Neural cell (in vitro differentiated cells): Measurements from ENCODE around the gene ITIH4. TPM values are rescaled to one million over a fixed set of nuclear protein-coding genes. Genes with fewer than 3 reads are reported as not detected.

ENCODE experiments used
- H2AFZ ChIP-seq: fragments of 200-600, 300-800 bp; sonication (generic), shearing (Covaris generic); 2 replicates; pipeline ENCODE4 v1.6.0; 2014; ENCODE audit warnings: low read depth, mild to moderate bottlenecking, antibody characterized with exemption, low read length, moderate library complexity
- H3F3A ChIP-seq: fragments of 200-600 bp; shearing (Covaris generic); 2 replicates; pipeline ENCODE4 v1.6.1; 2016; ENCODE audit warnings: mild to moderate bottlenecking, moderate library complexity, mixed read lengths, antibody characterized with exemption, low read length; ENCODE audit not compliant: insufficient read depth, poor library complexity, severe bottlenecking
- H3K27ac ChIP-seq: fragments of 200-600, 300-800 bp; sonication (generic), shearing (Covaris generic); 2 replicates; pipeline ENCODE4 v1.5.1; 2014; ENCODE audit warnings: mild to moderate bottlenecking, low read length, moderate library complexity
- H3K27me3 ChIP-seq: fragments of 300-800, 200-600 bp; sonication (generic), shearing (Covaris generic); 2 replicates; pipeline ENCODE4 v1.6.0; 2014; ENCODE audit warnings: mild to moderate bottlenecking, low read depth, low read length, moderate library complexity; ENCODE audit not compliant: insufficient read depth
- H3K36me3 ChIP-seq: fragments of 300-800, 200-600 bp; sonication (generic), shearing (Covaris generic); 2 replicates; pipeline ENCODE4 v1.5.1; 2014; ENCODE audit warnings: mild to moderate bottlenecking, antibody characterized with exemption, low read length, moderate library complexity; ENCODE audit not compliant: insufficient read depth
- H3K4me2 ChIP-seq: fragments of 300-800, 200-600 bp; sonication (generic), shearing (Covaris generic); 2 replicates; pipeline ENCODE4 v1.6.0; 2014; ENCODE audit warnings: mild to moderate bottlenecking, low read length
- H3K4me3 ChIP-seq: fragments of 300-800, 200-600 bp; sonication (generic), shearing (Covaris generic); 2 replicates; pipeline ENCODE4 v1.5.1; 2014; ENCODE audit warnings: mild to moderate bottlenecking, low read length, moderate library complexity
- H3K79me2 ChIP-seq: fragments of 200-600 bp; shearing (Covaris generic); replicated peaks from 2 replicates; pipeline ENCODE4 v1.6.0; 2014; ENCODE audit warnings: mild to moderate bottlenecking, low read length, moderate library complexity; ENCODE audit not compliant: insufficient read depth
- H3K9ac ChIP-seq: fragments of 300-800, 200-600 bp; sonication (generic), shearing (Covaris generic); 2 replicates; pipeline ENCODE4 v1.6.1; 2016; ENCODE audit warnings: mild to moderate bottlenecking, low read length, mixed read lengths
- H3K9me2 ChIP-seq: fragments of 200-600 bp; shearing (Covaris generic); 2 replicates; pipeline ENCODE4 v1.6.1; 2016; ENCODE audit warnings: mild to moderate bottlenecking, low read length, mixed read lengths; ENCODE audit not compliant: insufficient read depth
- H3K9me3 ChIP-seq: fragments of 200-600, 300-800 bp; sonication (generic), shearing (Covaris generic); 2 replicates; pipeline ENCODE4 v1.6.1; 2016; ENCODE audit warnings: mild to moderate bottlenecking, mixed run types, low read length, moderate library complexity, mixed read lengths
- H4K20me1 ChIP-seq: fragments of 200-600 bp; shearing (Covaris generic); 2 replicates; pipeline ENCODE4 v1.6.1; 2016; ENCODE audit warnings: mild to moderate bottlenecking, mixed run types; ENCODE audit not compliant: insufficient read depth
- EP300 ChIP-seq: fragments of 450-650 bp; conservative IDR thresholded peaks from 2 replicates; pipeline ENCODE4 v1.6.1; 2014; ENCODE audit warnings: antibody characterized with exemption, mild to moderate bottlenecking, moderate library complexity; ENCODE audit not compliant: poor library complexity, severe bottlenecking
- EZH2 ChIP-seq: fragments of 200-600, 300-800 bp; shearing (Covaris generic), sonication (generic); IDR thresholded peaks from 2 replicates; pipeline ENCODE4 v1.6.1; 2014; ENCODE audit warnings: antibody characterized with exemption, low read length, borderline replicate concordance, mild to moderate bottlenecking; ENCODE audit not compliant: insufficient read depth, poor library complexity, severe bottlenecking
- MXI1 ChIP-seq: fragments of 450-650 bp; conservative IDR thresholded peaks from 2 replicates; pipeline ENCODE4 v1.6.1; 2014; ENCODE audit warnings: antibody characterized with exemption, mild to moderate bottlenecking; ENCODE audit not compliant: poor library complexity, severe bottlenecking
- POLR2AphosphoS5 ChIP-seq: IDR thresholded peaks from 2 replicates; pipeline ENCODE4 v1.6.1; 2012
- RAD21 ChIP-seq: fragments of 450-650 bp; conservative IDR thresholded peaks from 2 replicates; pipeline ENCODE4 v1.6.1; 2014; ENCODE audit warnings: antibody characterized with exemption, mild to moderate bottlenecking, moderate library complexity
- SMC3 ChIP-seq: fragments of 450-650 bp; conservative IDR thresholded peaks from 2 replicates; pipeline ENCODE4 v1.6.1; 2014; ENCODE audit warnings: antibody characterized with exemption, mild to moderate bottlenecking, moderate library complexity; ENCODE audit not compliant: poor library complexity
- TAF1 ChIP-seq: IDR thresholded peaks from 2 replicates; pipeline ENCODE4 v1.6.1; 2012; ENCODE audit warnings: low read depth
- polyA plus RNA-seq: library from polyadenylated mRNA; depleted of rRNA; stranded (reverse); fragments of >200 nt; gene quantifications from 2 replicates; pipeline ENCODE4 v1.2.3, GENCODE V29; 2014
- TF ChIP-seq, protein P1 (sequence below): fragments of 450-650 bp; IDR thresholded peaks from 2 replicates; pipeline ENCODE4 v1.5.1; 2014; ENCODE audit warnings: antibody characterized with exemption, mild to moderate bottlenecking, moderate library complexity; ENCODE audit not compliant: poor library complexity, severe bottlenecking
- TF ChIP-seq, protein P2 (sequence below): IDR thresholded peaks from 2 replicates; pipeline ENCODE4 v1.6.1; 2012; ENCODE audit warnings: borderline replicate concordance

Gene ITIH4
- polyA plus RNA-seq, 1 donor from 2014 or later = 16.3 TPM

DNA sequence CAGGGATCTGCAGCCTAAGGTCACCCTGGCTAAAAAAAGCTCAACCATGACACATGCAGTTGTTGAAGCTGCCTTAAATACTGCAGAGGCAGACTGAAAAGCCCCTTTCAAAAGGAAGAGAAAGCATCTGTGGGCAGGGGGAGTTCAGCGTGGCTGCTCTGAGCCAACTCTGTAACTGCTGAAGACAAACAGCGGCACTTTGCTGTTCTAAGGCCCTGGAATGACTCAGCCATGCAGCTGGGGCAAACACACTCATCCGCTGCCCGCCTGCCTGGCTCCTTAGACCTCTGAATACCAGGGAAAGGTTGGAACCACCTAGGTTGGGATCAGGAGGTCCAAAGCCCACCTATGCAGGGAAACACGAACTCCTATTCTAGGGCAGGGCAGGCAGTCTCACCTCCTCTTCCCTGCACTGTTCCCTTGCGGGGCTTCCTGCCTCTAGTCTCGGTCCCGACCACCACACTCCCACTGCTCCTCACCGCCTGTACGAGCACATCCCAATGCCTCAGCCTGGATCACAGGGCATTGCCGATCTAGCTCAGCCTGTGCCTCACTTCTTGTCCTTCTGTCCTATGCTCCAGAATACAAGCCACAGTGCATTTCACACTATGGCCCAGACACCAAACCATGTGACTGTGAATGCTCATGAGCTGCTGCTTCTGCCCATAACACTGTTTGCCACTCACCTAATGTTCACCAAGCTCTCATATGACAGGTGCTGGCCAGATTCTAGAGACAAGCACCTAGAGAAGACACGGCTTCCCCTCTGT, 10.9 kb upstream of the ITIH4 start:
- Histone ChIP-seq H4K20me1 (no peaks in the 10 kb centered on the region), H2AFZ (no peak overlapping the region), H3K4me3 (no peak overlapping the region), H3K9ac (no peak overlapping the region), H3K27ac (no peak overlapping the region), H3K27me3 (no peaks in the 10 kb centered on the region), H3K79me2 (no peaks in the 10 kb centered on the region), H3K9me2 (no peaks in the 10 kb centered on the region), H3K4me2 (no peak overlapping the region), H3K36me3 (no peaks in the 10 kb centered on the region), H3K9me3 (no peaks in the 10 kb centered on the region), H3F3A (no peaks in the 10 kb centered on the region)
- TF ChIP-seq RAD21 = no peak
- TF ChIP-seq POLR2AphosphoS5 = no peak
- no peak for TF ChIP-seq EZH2
- TF ChIP-seq EP300 = no peak
- no peak for TF ChIP-seq MXI1
- TF ChIP-seq, protein P1, sequence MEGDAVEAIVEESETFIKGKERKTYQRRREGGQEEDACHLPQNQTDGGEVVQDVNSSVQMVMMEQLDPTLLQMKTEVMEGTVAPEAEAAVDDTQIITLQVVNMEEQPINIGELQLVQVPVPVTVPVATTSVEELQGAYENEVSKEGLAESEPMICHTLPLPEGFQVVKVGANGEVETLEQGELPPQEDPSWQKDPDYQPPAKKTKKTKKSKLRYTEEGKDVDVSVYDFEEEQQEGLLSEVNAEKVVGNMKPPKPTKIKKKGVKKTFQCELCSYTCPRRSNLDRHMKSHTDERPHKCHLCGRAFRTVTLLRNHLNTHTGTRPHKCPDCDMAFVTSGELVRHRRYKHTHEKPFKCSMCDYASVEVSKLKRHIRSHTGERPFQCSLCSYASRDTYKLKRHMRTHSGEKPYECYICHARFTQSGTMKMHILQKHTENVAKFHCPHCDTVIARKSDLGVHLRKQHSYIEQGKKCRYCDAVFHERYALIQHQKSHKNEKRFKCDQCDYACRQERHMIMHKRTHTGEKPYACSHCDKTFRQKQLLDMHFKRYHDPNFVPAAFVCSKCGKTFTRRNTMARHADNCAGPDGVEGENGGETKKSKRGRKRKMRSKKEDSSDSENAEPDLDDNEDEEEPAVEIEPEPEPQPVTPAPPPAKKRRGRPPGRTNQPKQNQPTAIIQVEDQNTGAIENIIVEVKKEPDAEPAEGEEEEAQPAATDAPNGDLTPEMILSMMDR = no peak
- TF ChIP-seq, protein P2, sequence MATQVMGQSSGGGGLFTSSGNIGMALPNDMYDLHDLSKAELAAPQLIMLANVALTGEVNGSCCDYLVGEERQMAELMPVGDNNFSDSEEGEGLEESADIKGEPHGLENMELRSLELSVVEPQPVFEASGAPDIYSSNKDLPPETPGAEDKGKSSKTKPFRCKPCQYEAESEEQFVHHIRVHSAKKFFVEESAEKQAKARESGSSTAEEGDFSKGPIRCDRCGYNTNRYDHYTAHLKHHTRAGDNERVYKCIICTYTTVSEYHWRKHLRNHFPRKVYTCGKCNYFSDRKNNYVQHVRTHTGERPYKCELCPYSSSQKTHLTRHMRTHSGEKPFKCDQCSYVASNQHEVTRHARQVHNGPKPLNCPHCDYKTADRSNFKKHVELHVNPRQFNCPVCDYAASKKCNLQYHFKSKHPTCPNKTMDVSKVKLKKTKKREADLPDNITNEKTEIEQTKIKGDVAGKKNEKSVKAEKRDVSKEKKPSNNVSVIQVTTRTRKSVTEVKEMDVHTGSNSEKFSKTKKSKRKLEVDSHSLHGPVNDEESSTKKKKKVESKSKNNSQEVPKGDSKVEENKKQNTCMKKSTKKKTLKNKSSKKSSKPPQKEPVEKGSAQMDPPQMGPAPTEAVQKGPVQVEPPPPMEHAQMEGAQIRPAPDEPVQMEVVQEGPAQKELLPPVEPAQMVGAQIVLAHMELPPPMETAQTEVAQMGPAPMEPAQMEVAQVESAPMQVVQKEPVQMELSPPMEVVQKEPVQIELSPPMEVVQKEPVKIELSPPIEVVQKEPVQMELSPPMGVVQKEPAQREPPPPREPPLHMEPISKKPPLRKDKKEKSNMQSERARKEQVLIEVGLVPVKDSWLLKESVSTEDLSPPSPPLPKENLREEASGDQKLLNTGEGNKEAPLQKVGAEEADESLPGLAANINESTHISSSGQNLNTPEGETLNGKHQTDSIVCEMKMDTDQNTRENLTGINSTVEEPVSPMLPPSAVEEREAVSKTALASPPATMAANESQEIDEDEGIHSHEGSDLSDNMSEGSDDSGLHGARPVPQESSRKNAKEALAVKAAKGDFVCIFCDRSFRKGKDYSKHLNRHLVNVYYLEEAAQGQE = no peak
- no peak for TF ChIP-seq TAF1
- TF ChIP-seq SMC3 = no peak

DNA sequence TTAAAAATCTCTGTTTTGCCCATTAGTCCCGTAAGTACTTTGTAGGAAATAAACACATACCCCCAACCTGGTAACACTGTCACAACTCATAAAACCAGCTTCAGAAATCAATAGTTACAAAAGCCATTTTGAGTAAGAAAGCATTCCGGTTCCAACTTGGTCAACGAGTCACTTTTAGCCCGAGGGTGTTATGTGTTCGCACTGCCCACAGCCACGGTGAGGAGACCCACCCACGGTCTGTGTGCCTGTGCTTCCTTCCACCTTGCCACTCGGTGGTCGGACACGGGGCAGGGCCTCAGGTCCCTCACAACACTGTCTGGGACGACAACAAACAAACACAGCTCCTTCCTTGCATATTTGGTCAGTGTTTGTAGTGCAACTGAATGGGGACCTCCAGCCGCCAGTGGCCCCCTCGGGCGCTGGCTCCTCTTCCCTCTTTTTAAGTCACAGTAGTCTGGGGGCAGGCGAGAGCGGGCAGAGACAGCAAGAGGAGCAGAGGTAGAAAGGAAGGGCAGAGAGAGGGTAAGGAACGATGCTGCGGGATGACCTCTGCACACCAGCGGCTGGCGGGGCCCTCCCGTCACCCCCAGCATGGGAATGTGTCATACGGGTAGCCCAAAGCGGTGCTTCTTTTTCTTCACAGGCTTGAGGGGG, 9.5 kb upstream of the ITIH4 start:
- H3K36me3 ChIP-seq = no peaks in the 10 kb centered on the region
- H3K9me3 ChIP-seq = no peaks in the 10 kb centered on the region
- no peaks in the 10 kb centered on the region for H4K20me1 ChIP-seq

More for the DNA sequence above, 9.5 kb upstream of the ITIH4 start:
- no peaks in the 10 kb centered on the region for H3F3A ChIP-seq
- no peaks in the 10 kb centered on the region for H3K27me3 ChIP-seq
- H3K9ac ChIP-seq = no peak overlapping the region
- no peaks in the 10 kb centered on the region for H3K79me2 ChIP-seq
- H2AFZ ChIP-seq = no peak overlapping the region
- TF ChIP-seq SMC3 (no peak), RAD21 (no peak), MXI1 (no peak), POLR2AphosphoS5 (no peak), TAF1 (no peak), EZH2 (no peak), EP300 (no peak)
- TF ChIP-seq, protein P1 = no peak
- TF ChIP-seq, protein P2 = no peak
- H3K4me3 ChIP-seq = no peak overlapping the region
- H3K27ac ChIP-seq = no peak overlapping the region
- no peaks in the 10 kb centered on the region for H3K9me2 ChIP-seq
- H3K4me2 ChIP-seq = no peak overlapping the region
